Measurements from ENCODE around the gene ATP5IF1. TPM values are rescaled to one million over a fixed set of nuclear protein-coding genes. Genes with fewer than 3 reads are reported as not detected.

ATP5IF1 gene
- total and polyA plus RNA-seq, 9 of the 15 experiments (the other 6 are each of a cell fraction or from before 2014, with no cell fraction given): 292 to 1,422 (median 388) TPM

- peak; percentile 69; the same call in 1 of the 2 replicates for TF ChIP-seq ZBTB2 (IDR thresholded peaks at IDR 0.05)
- TF ChIP-seq JUN (IDR thresholded peaks at IDR 0.05; ENCODE audit: borderline replicate concordance, low read depth, low read length): no peak
- TF ChIP-seq JUN (CRISPR knock-in tag; IDR thresholded peaks at IDR 0.05; ENCODE audit: borderline replicate concordance): no peak
These were observed 31.0 kb downstream of the ATP5IF1 start (continued) for GRCh38 chr1:28266920-28267322.

- TF ChIP-seq TCF7L2 (IDR thresholded peaks at IDR 0.05; ENCODE audit: low read depth, low read length) (no peak), HMG20A (CRISPR knock-in tag; conservative IDR thresholded peaks at IDR 0.05) (no peak), ZBTB7A (IDR thresholded peaks at IDR 0.05; ENCODE audit: borderline replicate concordance, control insufficient read depth, low read depth, low read length) (no peak), ZNF436 (CRISPR knock-in tag; IDR thresholded peaks at IDR 0.05) (no peak), NFE2L1 (tag; IDR thresholded peaks at IDR 0.05; ENCODE audit: borderline replicate concordance, low read depth) (no peak), RBM14 (IDR thresholded peaks at IDR 0.05; ENCODE audit: borderline replicate concordance, insufficient read depth, low read depth, low read length) (no peak), PHF20 (IDR thresholded peaks at IDR 0.05; ENCODE audit: partially characterized antibody) (no peak)
- in situ Hi-C loops (cut with MboI) (no loop called here), intact Hi-C loops (cut with micrococcal nuclease) (loop anchor here (2.0 kb wide), 1 partner anchor 19 kb away; no protein-coding TSS in a partner anchor)
- FAIRE-seq (no peak), ATAC-seq (no peak), DNase-seq (ENCODE audit: extremely low read depth in 1 of 4, low spot score in 3 of 4) (peak in 2 of 4 experiments; percentile 3 to 5)
- Histone ChIP-seq H3K27ac (ENCODE audit: extremely low read depth, low read depth, low read length) (peak overlapping the region; percentile 71; the same call in 1 of the 3 replicates), H3K9me3 (replicated peaks; ENCODE audit: control insufficient read depth, insufficient read depth, low read depth, low read length) (no peaks in the 10 kb centered on the region), H3K27me3 (ENCODE audit: control insufficient read depth in 2 of 2, insufficient read depth in 2 of 2, low read length in 2 of 2) (no peaks in the 10 kb centered on the region), H3K36me3 (ENCODE audit: control insufficient read depth, insufficient read depth, low read length) (peaks cover 37% of the 10 kb centered on the region; the same call in 2 of the 3 replicates), H3K4me2 (ENCODE audit: insufficient read depth, low read length) (peak overlapping the region; percentile 68), H3K4me3 (no peak overlapping the region), H3K9ac (ENCODE audit: insufficient read depth in 1 of 2, low read depth in 2 of 2, low read length in 2 of 2) (no peak overlapping the region), H4K20me1 (replicated peaks; ENCODE audit: control insufficient read depth, insufficient read depth, low read length) (peaks cover 44% of the 10 kb centered on the region), H3K9me1 (ENCODE audit: control insufficient read depth, insufficient read depth, low read length) (no peaks in the 10 kb centered on the region), H2AFZ (ENCODE audit: low read depth, low read length) (no peak overlapping the region), H3K4me1 (replicated peaks in 1 of 2; ENCODE audit: control insufficient read depth in 2 of 2, insufficient read depth in 2 of 2, low read length in 2 of 2) (peaks cover 41 to 51% of the 10 kb centered on the region in 2 experiments), H3K79me2 (ENCODE audit: control insufficient read depth, insufficient read depth, low read length) (peaks cover 73% of the 10 kb centered on the region)
- BruUV-seq (replicated peaks): no TSS peak
- ChIA-PET CTCF (ENCODE audit: low intra/inter-chr PET ratio) (interaction anchor here (0.5 kb wide), 1 partner anchor 16 kb away, joined by 6 read pairs; no protein-coding TSS in a partner anchor), POLR2A (interaction anchor here (0.9 to 22.4 kb wide), 9 partner anchors 1 to 283 kb away, joined by 3 to 547 read pairs (median 16); partner anchors contain the start of genes ATP5IF1, MED18, RCC1 and SESN2)
- WGBS (ENCODE audit: insufficient coverage, low coverage, missing lambda C conversion rate): 62% methylated on average over 2 of the region's 2 CpGs
These were observed 31.7 kb downstream of the ATP5IF1 start for GRCh38 chr1:28267633-28268032.

All from K562 (cell line).